ENCODE data around the gene SHISA5. TPM values are rescaled to one million over a fixed set of nuclear protein-coding genes. Genes with fewer than 3 reads are reported as not detected.

The SHISA5 gene
- polyA plus RNA-seq, 3 donors = 147 to 266 (median 242) TPM

- peaks cover 66 to 89% of the 10 kb centered on the region in 2 donors for H3K36me3 Mint-ChIP-seq
- peaks cover 5% of the 10 kb centered on the region for H4K20me1 ChIP-seq (ENCODE audit: insufficient read depth, low read length)
- peaks cover 0 to 2% (median 0%) of the 10 kb centered on the region in 3 donors for H3K27me3 Mint-ChIP-seq (ENCODE audit: low read depth in 3 of 3)
- H3K79me2 ChIP-seq (ENCODE audit: insufficient read depth, low read length) = no peaks in the 10 kb centered on the region
- H3K36me3 ChIP-seq (replicated peaks in 1 of 2; ENCODE audit: control insufficient read depth in 1 of 2, insufficient read depth in 2 of 2, low read length in 2 of 2) = peaks cover 53 to 74% of the 10 kb centered on the region in 2 donors
- H3K4me1 Mint-ChIP-seq = peaks cover 45% of the 10 kb centered on the region
- no peak for TF ChIP-seq CTCF (IDR thresholded peaks at IDR 0.05)
- WGBS (ENCODE audit: insufficient coverage) = 100% methylated on average over 4 of the region's 4 CpGs
- peak overlapping the region in 3 of 7 donors; percentile 4 to 60 (median 15) for H3K27ac Mint-ChIP-seq
- DNase-seq = no peak
- H3K4me3 Mint-ChIP-seq = no peak overlapping the region
- no peak overlapping the region for H3K4me2 ChIP-seq (replicated peaks; ENCODE audit: extremely low read depth, low read length, poor library complexity, severe bottlenecking)
- H3K27me3 ChIP-seq (ENCODE audit: control insufficient read depth in 2 of 2, insufficient read depth in 2 of 2, low read length in 2 of 2) = no peaks in the 10 kb centered on the region
- H3K27ac ChIP-seq (ENCODE audit: low read depth in 1 of 2, low read length in 2 of 2) = peak overlapping the region in 1 of 2 donors; percentile 78
- intact Hi-C loops (cut with micrococcal nuclease) = no loop called here
- no peak overlapping the region for H3K9ac ChIP-seq (ENCODE audit: insufficient read depth, low read length, poor library complexity, severe bottlenecking)
- no peak overlapping the region for H3K4me3 ChIP-seq (replicated peaks in 1 of 3; ENCODE audit: low read depth in 2 of 3, low read length in 3 of 3)
- H3K9me3 Mint-ChIP-seq = peaks cover 3 to 21% (median 6%) of the 10 kb centered on the region in 7 donors
- peaks cover 38 to 51% of the 10 kb centered on the region in 2 donors for H3K4me1 ChIP-seq (ENCODE audit: control insufficient read depth in 1 of 2, insufficient read depth in 2 of 2, low read length in 2 of 2)
- no peaks in the 10 kb centered on the region for H3K9me3 ChIP-seq (replicated peaks in 1 of 2; ENCODE audit: control insufficient read depth in 1 of 2, insufficient read depth in 1 of 2, low read length in 2 of 2)
- no peak overlapping the region for H2AFZ ChIP-seq (ENCODE audit: insufficient read depth, low read depth, low read length, poor library complexity, severe bottlenecking)
Measured at GRCh38 chr3:48535578-48535977, 31.6 kb upstream of the SHISA5 start.

DNA sequence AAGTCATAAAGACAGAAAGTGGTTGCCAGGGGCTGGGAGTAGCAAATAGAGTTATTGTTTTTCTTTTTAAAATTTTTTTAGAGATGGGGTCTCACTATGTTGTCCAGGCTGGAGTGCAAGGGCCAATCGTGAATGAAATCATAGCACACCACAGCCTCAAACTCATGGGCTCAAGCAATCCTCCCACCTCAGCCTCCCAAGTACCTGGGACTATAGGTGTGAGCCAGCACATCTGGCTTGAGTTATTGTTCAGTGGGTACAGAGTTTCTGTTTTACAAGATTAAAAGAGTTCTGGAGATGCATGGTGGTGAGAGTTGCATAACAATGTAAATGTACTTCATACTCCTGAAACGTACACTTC is 29.0 kb upstream of the SHISA5 start:
- Histone ChIP-seq H3K9me3 (replicated peaks in 1 of 2; ENCODE audit: control insufficient read depth in 1 of 2, insufficient read depth in 1 of 2, low read length in 2 of 2) (no peaks in the 10 kb centered on the region), H3K9ac (ENCODE audit: insufficient read depth, low read length, poor library complexity, severe bottlenecking) (no peak overlapping the region), H3K27me3 (ENCODE audit: control insufficient read depth in 2 of 2, insufficient read depth in 2 of 2, low read length in 2 of 2) (no peaks in the 10 kb centered on the region), H3K79me2 (ENCODE audit: insufficient read depth, low read length) (peaks cover 10% of the 10 kb centered on the region), H3K4me2 (replicated peaks; ENCODE audit: extremely low read depth, low read length, poor library complexity, severe bottlenecking) (no peak overlapping the region), H3K27ac (ENCODE audit: low read depth in 1 of 2, low read length in 2 of 2) (peak overlapping the region; percentile 54 to 78), H2AFZ (ENCODE audit: insufficient read depth, low read depth, low read length, poor library complexity, severe bottlenecking) (no peak overlapping the region), H3K36me3 (replicated peaks in 1 of 2; ENCODE audit: control insufficient read depth in 1 of 2, insufficient read depth in 2 of 2, low read length in 2 of 2) (peaks cover 30 to 53% of the 10 kb centered on the region in 2 donors), H3K4me3 (replicated peaks in 1 of 3; ENCODE audit: low read depth in 2 of 3, low read length in 3 of 3) (peak overlapping the region in 1 of 3 experiments; percentile 29), H3K4me1 (ENCODE audit: control insufficient read depth in 1 of 2, insufficient read depth in 2 of 2, low read length in 2 of 2) (peaks cover 59 to 74% of the 10 kb centered on the region in 2 donors), H4K20me1 (ENCODE audit: insufficient read depth, low read length) (no peaks in the 10 kb centered on the region)
- no CpG with 5 or more reads among the region's 2 CpGs for WGBS (ENCODE audit: insufficient coverage)
- Mint-ChIP-seq H3K27ac (peak overlapping the region; percentile 83 to 91 (median 88)), H3K36me3 (peaks cover 44 to 73% of the 10 kb centered on the region in 2 donors), H3K4me1 (peaks cover 66% of the 10 kb centered on the region), H3K27me3 (ENCODE audit: low read depth in 3 of 3) (peaks cover 0 to 2% (median 0%) of the 10 kb centered on the region in 3 donors), H3K4me3 (peak overlapping the region in 1 of 2 donors; percentile 2), H3K9me3 (peaks cover 3 to 21% (median 6%) of the 10 kb centered on the region in 7 donors)
- intact Hi-C loops (cut with micrococcal nuclease) = no loop called here
- no peak for DNase-seq
- no peak for TF ChIP-seq CTCF (IDR thresholded peaks at IDR 0.05)

Measured in CD14-positive monocyte (primary cell).